GM18517 (cell line): ENCODE data around the gene ZNF414.
"Not testable (repeated sequence)": the region's sequence is repeated elsewhere in the genome, so short reads cannot be mapped to it uniquely, and the experiment has no call there.

Source experiments
- ATAC-seq: cut with Tn5 transposase; IDR thresholded peaks from one replicate; pipeline ENCODE4 v1.9.1; 2021; ENCODE audit warnings: mild to moderate bottlenecking, moderate library complexity; ENCODE audit not compliant: unreplicated experiment

The ZNF414 gene

DNA sequence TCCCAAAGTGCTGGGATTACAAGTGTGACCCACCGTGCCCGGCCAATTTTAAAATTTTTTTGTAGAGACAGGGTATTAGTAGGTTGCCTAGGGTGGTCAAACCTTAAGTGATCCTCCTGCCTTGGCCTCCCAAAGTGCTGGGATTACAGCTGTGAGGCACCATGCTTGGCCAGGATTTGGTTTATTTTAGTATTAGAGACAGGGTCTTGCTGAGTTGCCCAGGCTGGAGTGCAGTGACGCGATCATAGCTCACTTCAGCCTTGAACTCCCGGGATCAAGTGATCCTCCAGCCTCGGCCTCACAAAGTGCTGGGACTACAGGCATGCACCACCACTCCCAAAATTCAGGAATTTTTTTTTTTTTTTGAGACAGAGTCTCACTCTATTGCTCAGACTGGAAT is 5.4 kb upstream of the ZNF414 start:
- ATAC-seq: no peak

DNA sequence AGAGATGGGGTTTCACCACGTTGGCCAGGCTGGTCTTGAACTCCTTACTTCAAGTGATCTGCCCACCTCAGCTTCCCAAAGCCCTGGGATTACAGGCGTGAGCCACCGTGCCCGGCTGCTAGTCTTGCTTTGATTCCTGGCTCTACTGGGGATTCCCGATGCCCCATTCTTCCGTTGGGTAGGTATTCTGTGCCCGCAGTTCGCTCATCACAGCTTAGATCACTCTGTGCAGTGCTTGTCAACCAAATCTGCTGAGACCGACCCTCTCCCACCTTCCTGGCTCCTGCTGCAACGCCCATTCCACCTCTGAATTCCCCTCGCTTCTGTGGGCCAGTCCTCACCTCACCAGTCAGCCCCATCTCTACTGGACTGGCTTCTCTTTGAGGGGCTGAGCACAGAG is 4.6 kb upstream of the ZNF414 start:
- no peak for ATAC-seq

DNA sequence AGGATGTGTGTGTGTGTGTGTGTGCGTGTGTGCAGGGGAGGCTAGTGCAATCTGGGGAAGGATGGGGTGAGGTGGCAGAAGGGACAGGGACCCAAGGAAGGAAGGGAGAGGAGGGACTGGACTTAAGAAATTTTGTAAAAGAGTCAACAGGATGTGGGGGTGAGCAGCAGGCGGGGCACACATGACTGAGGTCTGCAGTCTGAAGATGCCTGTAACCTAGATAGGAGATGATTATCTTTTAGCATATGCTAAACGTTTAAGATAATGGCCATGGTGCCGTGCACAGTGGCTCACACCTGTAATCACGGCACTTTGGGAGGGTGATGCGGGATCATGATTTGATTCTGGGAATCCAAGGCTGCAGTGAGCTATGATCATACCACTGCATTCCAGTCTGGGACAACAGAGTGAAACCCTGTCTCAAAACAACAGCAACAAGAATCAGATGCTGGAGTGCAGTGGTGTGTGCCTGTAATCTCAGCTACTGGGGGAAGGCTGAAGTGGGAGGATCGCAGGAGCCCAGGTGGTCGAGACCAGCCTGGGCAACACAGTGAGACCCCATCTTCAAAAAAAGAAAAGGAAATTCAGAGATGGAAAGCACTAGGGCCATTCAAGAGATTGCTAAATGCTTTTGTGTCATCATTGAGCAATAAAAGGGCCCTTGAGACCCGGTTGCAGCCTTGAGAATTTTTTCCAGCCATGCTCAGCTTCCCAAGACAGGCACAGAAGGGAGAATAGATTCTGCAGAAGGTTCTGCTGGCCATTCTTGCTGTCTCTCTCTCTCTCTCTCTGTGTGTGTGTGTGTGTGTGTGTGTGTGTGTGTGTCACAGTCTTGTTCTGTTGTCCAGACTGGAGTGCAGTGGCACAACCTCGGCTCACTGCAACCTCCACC is 3.8 kb upstream of the ZNF414 start:
- ATAC-seq: no peak

DNA sequence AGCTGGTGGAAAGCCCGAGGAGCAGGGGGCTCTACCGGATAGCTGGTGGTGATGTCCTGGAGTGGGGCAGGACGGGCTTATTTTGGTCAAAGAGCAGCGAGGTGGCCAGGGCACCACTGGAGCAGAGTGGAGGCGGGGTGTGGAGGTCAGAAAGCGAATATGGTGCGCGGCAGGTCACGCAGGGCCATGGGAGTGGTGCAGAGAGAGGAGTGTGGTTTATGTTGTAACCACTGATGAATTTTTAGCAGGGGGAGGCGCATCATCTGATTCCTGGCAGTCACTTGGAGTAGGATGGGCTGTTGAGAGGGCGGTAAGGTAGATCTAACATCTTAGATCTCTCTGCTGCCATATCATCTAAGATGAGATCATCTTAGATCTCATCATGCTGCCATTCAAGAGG is 1.4 kb upstream of the ZNF414 start:
- ATAC-seq: no peak

DNA sequence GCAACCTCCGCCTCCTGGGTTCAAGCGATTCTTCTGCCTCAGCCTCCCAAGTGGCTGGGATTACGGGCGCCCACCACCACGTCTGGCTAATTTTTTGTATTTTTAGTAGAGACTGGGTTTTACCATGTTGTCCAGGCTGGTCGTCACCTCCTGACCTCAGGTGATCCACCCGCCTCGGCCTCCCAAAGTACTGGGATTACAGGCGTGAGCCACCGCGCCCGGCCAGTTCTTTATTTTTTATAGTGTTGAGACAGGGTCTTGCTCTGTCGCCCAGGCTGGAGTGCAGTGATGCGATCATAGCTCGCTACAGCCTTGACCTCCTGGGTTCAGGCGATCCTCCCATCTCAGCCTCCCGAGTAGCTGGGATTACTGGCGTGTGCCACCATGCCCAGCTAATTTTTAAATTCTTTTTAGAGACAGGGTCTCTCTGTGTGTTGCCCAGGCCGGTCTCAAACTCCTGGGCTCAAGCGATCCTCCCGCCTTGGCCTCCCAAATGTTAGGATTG is 590 bp upstream of the ZNF414 start:
- ATAC-seq: not testable (repeated sequence)

DNA sequence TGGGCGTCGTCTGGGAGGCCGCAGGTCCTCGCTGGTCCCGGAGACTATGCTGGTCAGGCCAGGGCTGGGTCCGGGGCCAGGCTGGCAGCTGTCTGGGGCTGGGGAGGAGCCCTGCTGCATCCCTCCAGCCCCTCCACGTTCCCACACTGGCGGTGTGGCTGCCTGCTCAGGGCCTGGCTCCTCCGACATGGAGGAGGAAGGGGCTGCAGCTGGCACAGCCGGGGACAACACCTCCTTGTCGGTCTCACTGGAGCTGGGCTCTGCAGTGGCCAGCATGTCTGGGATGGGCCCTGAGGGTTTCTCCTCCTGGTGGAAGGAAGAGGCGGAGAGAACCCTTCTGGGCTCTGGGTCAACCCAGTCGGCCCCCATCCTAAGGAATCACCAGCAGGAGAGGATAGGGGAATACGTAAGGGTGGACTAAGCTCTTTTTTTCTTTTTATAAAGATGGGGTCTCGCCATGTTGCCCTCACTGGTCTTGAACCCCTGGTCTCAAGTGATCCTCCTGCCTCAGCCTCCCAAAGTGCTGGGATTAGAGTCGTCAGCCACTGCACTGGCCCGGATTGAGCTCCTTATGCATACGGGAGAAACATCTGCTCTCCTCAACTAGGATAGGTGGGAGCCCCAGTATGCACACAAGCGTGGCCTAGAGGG is 806 bp downstream of the ZNF414 start:
- ATAC-seq: no peak

DNA sequence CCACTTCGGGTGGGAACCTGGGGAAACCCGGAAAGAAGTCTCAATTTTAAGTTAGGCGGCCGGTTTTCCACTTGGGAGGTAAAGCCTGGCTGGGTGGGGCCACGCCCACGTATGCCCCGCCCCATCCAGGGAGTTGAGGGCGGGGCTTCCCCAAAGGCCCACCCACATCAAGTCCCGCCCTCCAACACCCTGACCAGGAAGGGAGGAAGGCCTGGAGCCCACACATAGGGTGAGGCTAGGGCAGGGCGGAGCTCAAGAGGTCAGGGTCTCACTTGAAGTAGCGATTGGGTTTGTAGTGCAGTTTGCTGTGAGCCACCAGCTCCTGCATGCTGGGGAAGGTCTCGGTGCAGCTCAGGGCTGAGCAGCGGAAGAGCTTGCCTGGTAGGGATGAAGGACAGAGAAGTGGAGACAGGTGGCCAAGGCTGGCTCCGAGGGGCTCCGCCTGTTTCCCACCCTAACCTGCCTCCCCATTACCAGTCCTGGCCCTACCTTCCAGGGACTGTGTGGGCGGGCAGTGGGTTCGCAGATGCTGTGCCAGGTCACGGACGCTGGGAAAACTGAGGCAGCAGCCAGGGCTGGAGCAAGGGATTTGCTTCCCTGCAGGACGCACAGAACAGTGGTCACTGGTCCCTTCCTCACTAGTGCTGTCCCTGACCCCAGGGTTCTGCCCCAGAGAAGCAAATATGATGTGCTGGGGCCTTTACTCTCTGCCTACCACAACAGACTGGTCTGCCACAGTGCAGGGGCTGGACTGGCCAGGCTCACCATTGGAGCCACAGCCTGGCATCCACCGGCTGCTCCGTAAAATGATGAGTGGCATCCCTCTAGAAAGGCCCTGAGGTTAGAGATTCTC is 1.6 kb downstream of the ZNF414 start:
- no peak for ATAC-seq

DNA sequence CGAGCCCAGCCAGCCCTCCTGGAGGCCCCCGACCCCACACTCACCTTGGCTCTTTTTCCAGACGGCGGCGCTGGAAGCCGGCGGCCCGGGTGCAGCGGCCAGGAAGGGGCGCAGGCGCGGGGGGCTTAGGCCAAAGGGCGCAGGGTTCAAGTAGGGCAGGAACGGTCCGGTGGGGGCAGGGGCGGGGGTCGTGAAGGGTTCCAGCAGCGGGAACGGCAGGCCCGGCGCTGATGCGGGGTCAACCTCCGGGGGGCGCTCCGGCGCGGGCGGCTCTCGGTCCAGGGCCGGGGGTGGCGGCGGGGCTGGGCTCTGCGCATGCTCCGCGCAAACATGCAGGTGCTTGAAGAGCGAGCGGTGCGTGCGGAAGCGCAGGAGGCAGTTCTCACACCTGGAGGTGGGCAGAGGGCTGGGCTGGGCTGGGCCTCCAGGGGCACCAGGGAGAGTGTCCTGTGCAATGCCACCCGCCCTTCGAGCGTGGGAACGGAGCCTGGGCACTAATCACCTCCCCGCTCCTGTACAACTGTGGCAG is 2.3 kb downstream of the ZNF414 start:
- ATAC-seq: no peak

DNA sequence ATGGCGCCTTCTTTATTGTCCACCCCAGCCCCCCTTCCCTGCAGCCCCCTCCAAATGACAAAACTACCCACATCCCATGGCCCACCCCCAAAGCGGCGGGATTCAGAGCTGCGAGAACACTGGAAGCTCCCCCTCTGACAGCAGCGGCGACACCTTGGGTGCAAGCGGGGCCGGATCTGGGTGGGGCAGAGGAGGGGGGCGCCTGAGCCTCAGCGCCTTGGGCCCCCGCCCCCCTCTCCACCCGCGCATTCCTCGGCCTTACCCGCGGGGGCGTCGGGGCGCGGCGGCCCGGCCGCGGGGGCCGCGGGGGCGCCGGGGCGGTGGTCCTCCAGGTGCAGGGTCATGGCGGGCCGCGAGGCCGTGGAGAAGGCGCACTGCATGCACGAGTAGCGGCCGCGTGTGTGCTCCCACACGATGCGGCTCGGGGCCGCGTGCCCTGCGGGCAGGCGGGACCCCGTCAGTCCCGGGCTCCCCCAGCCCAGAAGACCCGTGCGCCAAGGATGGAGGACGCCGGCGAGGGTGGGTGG is 3.3 kb downstream of the ZNF414 start:
- no peak for ATAC-seq

DNA sequence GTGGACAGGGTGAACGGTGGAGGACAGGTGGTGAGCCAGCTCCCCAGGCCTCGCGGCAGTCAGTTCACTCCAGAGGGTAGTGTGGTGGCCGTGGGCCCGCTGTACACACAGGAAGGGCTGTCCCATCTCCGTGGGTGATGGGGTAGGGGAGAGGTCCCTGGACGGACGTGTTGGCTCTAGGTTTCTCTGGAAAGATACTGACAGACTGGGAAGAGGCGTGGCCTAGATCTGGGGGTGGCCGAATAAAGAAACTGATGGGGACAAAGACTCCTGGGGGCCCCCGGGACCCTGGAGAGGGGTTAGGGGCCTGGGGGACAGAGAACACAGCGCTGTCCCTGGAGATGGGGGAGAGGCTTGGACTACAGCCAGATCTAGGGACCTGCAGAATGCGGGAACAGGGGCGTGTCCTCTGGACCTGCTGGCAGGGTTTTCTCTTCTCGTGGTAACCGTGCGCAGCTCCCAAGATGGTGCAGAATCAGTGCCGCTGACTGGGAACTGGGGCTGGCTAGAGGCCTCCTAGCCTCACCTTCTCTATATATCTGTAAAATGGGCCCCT is 7.5 kb downstream of the ZNF414 start:
- ATAC-seq: no peak

DNA sequence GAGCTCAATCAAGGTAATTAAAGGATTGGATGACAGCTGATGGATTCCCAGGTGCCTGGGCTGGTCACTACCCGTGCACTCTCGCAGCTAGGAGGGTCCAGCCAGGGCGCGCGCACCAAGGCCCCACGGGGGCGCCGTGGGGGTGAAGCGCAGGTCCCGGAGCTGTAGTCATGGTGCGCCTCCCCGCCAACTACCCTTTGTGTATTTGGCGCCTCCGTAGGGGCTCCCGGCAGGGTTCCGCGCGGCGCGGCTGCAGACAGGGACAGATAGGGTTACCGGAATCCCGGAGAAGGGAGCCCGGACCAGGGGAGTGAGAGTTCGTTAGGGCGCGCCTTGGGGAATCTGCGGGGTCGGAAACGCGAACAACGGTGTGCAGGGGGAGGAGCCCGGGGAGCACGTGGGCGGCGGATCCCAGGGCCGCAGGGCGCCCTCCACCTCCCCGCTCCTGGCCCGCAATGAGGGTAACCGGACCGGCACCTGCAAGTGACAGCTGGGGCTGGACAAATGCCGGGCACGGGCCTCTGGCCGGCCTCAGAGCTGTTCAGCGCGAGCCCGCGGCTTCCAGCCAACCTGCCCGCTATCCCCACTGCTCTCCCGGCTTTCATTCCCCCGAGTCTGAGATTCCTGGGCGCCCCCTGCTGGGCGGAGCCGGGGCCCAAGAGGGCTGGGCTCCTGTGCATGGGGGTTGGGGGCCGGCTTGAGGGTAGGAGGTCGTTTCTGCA is 8.1 kb downstream of the ZNF414 start:
- no peak for ATAC-seq

DNA sequence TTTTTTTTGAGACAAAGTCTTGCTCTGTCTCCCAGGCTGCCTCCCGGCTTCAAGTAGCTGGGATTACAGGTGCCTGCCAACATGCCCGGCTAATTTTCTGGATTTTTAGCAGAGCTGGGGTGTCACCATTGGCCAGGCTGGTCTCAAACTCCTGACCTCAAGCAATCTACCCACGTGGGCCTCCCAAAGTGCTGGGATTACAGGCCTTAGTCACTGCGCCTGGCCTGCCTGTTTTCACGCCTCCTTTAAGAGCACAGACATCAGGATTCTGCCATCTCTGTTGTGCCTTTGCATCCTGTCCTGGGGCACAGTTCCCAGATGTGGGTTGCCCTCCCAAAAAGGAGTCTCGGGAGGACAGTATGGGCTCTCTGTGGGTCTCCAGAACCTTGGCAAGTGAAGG is 9.0 kb downstream of the ZNF414 start:
- no peak for ATAC-seq

DNA sequence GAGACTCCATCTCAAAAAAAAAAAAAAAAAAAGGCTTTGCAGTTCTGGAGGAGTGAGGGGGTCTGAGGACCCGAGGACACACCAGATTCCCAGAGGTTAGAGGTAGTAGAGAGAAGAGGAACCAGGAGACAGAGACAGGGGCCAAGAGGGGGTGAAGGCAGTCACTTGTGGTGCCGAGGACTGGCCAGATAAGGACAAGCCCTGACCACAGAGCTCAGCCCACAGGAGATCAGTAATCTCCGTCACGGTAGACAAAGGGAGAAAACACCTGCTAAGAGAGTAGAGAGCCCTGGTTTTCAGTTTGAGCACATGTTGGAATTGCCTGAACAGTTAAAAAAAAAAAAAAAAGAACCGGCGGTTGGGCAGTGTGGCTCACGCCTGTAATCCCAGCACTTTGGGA is 9.8 kb downstream of the ZNF414 start:
- no peak for ATAC-seq

DNA sequence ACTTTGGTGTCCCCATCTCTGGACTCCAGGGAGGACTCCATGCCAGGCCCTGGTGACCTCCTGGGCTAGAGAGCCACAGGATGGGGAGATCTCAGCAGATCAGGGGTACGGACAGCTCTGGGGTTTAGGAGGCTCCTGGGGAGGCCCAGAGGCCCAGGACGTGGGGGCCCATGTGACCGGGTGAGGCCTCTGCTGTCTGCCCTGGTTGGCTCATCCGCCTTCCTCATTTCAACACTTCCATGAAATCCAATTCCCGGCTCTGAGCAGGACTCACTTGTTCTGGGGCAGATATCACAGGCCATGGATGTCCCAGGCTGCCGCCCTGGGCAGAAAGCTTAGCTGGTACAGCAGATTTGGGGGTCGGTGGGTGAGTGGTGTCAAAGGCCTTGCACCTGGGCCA is 10.5 kb downstream of the ZNF414 start:
- ATAC-seq: no peak

DNA sequence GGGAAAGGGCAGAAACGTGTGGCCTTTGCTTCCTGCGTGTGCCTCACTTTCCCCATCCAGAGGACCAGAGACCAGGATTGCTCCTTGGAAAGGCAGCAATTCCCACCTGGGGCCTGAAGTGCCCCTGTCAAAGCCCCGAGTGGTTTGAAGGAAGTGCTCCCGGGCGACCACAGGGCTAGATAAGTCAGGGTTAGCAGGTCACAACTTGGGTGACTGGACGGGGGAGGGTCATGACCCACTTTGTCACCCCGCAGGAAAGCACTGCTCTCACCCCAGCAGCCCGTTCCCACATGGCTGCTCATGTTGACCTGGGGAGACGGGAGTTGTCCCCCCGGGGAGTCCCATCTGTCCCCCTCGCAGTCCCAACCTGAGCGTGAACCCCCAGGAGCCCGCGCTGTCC is 12.0 kb downstream of the ZNF414 start:
- no peak for ATAC-seq

DNA sequence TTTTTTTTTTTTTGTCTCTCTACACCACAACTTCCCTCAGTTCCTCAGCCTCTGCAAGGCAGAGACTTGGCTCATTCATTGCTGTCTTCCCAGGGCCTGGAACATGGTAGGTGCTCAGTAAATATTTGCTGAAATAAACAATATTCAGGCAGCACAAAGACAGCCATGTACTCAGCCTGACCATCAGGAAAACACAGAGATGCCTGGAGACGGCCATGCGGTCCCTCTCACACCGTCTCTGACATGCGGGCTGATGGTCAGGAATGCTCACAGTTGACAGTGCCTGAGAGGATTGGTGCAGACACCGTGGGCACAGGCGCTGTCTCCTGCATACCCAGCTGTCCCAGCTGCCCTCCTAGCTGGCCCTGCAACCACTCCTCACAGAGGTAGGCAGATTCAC is 12.5 kb downstream of the ZNF414 start:
- ATAC-seq: no peak

DNA sequence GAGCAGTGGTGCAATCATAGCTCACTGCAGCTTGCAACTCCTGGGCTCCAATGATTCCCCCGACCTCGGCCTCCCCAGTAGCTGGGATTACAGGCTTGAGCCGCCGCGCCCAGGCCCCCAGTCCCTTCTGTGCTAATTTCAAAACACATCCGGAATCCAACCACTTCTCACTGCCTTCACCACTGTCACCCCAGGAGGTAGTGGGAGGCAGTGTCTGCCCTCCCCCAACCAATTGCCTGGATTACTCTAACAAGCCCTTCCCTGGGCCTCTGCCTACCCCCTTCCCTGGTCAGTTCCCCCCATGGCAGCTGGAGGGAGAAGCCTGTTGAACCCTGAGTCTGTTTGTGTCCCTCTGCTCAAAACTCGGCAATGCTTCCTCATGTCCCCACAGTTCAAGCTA is 13.8 kb downstream of the ZNF414 start:
- ATAC-seq: no peak

DNA sequence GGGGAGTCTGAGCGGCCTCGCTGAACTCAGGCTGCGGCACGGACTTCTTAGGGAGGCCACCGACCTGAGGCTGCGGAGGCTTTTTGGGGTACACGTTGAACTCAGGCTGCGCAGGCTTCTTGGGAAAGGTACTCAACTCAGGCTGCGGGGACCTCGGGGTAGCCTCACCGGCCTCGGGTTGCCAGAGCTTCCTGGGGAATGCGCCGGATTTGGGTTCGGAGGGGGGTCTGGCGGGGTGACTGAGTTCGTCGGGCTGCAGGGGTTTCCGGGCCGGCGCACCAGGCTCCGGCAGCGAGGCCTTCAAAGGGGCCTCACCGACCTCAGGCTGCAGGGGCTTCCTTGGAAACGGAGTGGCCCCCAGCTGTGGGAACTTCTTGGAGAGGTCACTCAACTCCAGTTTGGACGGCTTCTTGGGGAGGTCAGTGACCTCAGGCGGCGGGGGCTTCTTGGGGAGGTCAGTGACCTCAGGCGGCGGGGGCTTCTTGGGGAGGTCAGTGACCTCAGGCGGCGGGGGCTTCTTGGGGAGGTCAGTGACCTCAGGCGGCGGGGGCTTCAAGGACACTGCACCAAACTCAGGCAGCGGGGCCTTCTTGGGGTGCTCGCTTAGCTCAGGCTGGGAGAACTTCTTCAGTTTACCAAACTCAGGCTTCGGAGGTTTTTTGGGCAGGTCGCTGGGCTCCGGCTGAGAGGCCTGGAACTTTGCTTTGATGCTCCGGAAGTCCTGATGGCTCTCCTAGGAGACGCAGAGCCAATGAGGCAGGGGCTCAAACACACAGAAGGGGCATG is 14.7 kb downstream of the ZNF414 start:
- no peak for ATAC-seq

DNA sequence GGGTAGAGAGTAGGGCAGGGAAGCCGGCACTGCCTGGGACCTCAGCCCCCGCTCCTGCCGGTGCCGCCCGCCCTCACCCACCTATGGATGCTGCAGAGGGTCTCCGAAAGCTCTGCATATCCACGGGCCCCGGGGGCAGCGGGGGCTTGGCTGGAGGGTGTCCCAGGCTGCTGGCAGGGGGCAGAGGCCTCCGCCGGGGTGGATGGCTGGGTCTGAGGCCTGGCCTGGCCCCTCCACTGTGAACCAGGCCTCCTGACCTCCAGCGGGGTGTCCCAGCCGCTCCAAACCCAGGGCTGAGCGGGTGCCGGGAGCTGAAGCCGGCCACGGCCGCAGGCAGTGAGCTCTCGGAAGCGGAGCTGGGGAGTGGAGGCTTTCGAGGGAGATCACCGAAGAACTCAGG is 15.7 kb downstream of the ZNF414 start:
- ATAC-seq: no peak
